Activated naive CD4-positive, alpha-beta T cell treated with anti-CD3 and anti-CD28 coated beads, Interleukin-2, amount 50 U/mL, for 72 hours (primary cell): Measurements from ENCODE around the gene RGS5. TPM values are rescaled to one million over a fixed set of nuclear protein-coding genes. Genes with fewer than 3 reads are reported as not detected.
"Not testable (repeated sequence)": the region's sequence is repeated elsewhere in the genome, so short reads cannot be mapped to it uniquely, and the experiment has no call there.

ENCODE experiments used
- ATAC-seq, 2 donors: fragments of 150-1000 bp; cut with Tn5 transposase; 2 replicates each; pipeline ENCODE4 v1.10.0; 2021; ENCODE audit warnings: mild to moderate bottlenecking in 2 of 2, moderate library complexity in 2 of 2
- DNase-seq, 2 donors: peaks; one replicate each; pipeline ENCODE4 v3.0.0; 2021 to 2022; ENCODE audit warnings: low spot score in 2 of 2
- H3K27ac Mint-ChIP-seq, 2 donors: one replicate each; pipeline ENCODE4 v1.8.0; 2022; ENCODE audit warnings: mild to moderate bottlenecking in 2 of 2, mixed read lengths in 2 of 2
- H3K36me3 Mint-ChIP-seq, 2 donors: one replicate each; pipeline ENCODE4 v1.8.0; 2022; ENCODE audit warnings: mixed read lengths in 2 of 2
- H3K9me3 Mint-ChIP-seq, 2 donors: one replicate each; pipeline ENCODE4 v1.8.0; 2022; ENCODE audit warnings: mixed read lengths in 2 of 2
- total RNA-seq, 2 donors: library from RNA; stranded (reverse); gene quantifications; one replicate each; pipeline ENCODE4 v1.2.3, GENCODE V29; 2022

Gene RGS5, protein sequence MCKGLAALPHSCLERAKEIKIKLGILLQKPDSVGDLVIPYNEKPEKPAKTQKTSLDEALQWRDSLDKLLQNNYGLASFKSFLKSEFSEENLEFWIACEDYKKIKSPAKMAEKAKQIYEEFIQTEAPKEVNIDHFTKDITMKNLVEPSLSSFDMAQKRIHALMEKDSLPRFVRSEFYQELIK
- 1 to 10 TPM; 1.2 to 7.7 TPM for total RNA-seq

DNA sequence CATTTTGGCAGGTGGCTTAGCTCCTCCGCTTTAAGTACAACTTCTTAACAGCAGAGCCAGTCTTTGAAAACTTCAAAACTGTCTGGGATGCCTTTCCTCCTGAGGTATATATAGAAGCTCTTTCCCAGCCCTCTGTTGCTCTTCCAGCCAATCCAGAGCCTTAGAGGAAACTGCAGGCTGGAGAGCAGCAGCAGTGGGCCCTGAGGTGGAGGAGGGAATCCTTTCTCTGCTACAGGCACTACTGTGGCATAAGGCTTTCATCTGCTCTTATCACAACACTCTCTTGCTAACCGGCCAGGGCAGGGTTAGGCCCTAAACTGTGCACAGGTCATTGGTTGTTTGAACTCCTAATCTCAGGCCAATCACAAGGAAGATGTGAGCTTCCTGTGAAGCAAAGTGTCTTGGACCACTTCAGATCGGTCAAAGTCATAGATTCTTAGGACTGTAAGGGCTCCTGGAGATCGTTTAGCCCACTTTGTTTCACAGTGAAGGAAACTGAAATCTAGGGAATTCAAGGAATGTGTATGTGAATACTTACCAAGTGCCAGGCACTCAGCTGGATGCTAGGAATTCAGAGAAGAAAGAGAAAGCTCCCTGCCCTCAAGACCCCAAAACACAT lies at the start of gene RGS5:
TSS of gene RGS5 (minus strand) at position 84 of the 619 bp plus-strand sequence. CDS start at position 3, 81 bp downstream.
- ATAC-seq (no peak), DNase-seq (no peak)
- H3K9me3 Mint-ChIP-seq, result no peaks in the 10 kb centered on the region
- no peaks in the 10 kb centered on the region for H3K36me3 Mint-ChIP-seq
- no peak within 1 kb of the TSS for H3K27ac Mint-ChIP-seq

DNA sequence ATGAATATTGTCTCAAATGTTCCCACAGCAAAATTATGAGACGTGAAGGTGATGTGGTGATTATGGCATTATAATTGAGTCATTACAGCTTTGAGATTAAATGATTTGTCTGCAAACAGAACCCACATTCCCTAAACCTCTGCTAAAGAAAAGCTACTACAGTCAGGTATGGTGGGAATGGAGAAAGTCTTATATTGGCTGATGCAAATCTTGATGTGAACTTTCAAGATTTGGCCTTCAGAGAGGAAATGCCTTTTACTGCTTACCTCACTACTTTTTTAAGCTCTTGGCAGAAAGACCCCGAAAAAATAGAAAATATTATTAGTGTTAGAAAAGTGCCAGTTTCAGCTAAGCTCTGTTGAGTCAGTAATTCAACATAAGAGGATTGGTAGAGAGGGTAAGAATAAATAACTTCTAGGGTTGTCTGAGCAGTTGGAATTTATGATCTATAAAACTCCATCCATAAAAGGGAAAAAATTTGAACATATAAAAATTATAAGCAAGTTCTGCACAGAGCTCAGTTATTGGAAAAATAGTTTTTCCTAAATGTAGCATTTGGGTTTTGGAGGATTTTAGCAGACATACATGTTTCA lies 47.8 kb upstream of the RGS5 start:
- DNase-seq, result no peak
- ATAC-seq, result no peak
- H3K9me3 Mint-ChIP-seq, result no peaks in the 10 kb centered on the region
- H3K27ac Mint-ChIP-seq, result no peak overlapping the region
- H3K36me3 Mint-ChIP-seq, result no peaks in the 10 kb centered on the region

DNA sequence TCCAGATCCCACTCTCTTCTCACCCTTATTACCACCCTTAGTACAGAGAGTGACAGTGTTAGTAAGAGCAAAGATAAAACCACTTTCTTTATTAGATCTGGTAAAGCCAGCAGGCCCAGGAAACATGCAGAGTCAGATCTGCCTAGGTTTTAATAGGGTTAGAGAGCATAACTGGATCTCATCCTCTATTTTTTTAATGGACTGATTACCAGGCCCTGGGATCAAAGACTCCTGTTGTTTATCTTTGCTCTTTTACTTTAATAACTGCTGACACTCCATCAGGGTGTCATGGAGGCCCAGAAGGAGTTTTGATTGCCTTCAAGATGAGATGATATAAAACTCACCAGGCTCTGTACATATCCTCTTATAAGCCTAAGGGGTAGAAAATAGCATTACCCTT lies 45.3 kb upstream of the RGS5 start:
- DNase-seq (no peak), ATAC-seq (no peak)
- no peaks in the 10 kb centered on the region for H3K9me3 Mint-ChIP-seq
- peaks cover 0 to 1% of the 10 kb centered on the region in 2 donors for H3K36me3 Mint-ChIP-seq
- H3K27ac Mint-ChIP-seq, result no peak overlapping the region

DNA sequence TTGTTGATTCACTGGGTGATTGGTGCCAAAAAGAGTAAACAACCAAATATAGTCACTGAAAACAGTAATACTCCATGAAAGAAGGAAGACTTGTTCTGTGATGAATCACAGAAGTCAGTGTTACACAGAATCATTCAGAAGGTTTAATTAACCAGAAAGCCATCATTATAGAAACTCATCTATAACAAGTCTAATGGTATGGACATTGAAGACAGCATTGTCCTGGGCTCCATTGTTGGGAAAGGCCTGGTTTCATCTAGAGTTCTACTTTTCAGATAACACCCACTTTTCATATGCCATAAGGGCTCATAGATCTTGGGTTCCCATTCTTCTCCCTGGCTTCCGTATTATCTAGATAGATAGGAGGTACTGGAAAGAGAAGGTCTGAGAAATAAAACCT lies 41.9 kb upstream of the RGS5 start:
- not testable (repeated sequence) for H3K27ac Mint-ChIP-seq, H3K9me3 Mint-ChIP-seq, H3K36me3 Mint-ChIP-seq, DNase-seq, ATAC-seq

DNA sequence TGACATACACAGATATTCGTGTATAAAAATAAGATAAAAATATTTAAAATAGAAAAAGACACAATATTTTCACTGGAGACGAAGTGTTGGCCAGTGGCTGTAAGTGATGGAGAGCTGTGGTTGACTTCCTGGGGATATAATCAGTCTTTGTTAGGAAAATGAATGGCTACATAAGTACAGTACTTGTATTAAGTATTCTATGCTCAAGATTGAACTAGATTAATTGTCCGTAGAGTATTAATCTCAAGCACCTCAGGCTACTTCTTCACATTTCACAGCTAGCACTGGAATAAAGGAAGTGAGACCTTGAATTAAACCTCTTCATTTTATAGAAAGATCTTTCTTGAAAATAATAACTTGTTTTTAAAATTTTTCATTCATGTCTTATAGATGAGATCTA lies 39.0 kb upstream of the RGS5 start:
- H3K36me3 Mint-ChIP-seq, result peaks cover 0 to 12% of the 10 kb centered on the region in 2 donors

DNA sequence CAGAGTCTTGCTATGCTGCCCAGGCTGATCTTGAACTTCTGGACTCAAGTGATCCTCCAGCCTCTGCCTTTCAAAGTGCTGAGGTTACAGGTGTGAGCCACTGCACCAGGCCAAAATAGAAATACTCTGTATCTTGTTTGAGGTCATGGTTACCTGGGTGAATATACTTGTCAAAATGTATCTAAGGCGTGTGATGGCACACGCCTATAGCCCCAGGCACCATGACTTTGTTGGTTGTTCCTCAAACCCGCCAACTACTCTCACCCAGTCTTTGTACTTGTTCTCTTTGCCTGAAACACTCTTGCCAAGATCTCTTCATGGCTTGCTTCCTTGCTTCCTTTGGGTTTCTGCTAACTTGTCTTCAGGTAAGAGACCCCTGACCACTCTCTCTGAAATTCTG lies 38.0 kb upstream of the RGS5 start:
- Mint-ChIP-seq H3K9me3 (peaks cover 0 to 4% of the 10 kb centered on the region in 2 donors), H3K36me3 (peaks cover 0 to 12% of the 10 kb centered on the region in 2 donors), H3K27ac (no peak overlapping the region)
- ATAC-seq (no peak), DNase-seq (no peak)

More for the DNA sequence above, 39.0 kb upstream of the RGS5 start:
- DNase-seq, result no peak
- ATAC-seq, result no peak
- Mint-ChIP-seq H3K27ac (no peak overlapping the region), H3K9me3 (peaks cover 0 to 4% of the 10 kb centered on the region in 2 donors)

DNA sequence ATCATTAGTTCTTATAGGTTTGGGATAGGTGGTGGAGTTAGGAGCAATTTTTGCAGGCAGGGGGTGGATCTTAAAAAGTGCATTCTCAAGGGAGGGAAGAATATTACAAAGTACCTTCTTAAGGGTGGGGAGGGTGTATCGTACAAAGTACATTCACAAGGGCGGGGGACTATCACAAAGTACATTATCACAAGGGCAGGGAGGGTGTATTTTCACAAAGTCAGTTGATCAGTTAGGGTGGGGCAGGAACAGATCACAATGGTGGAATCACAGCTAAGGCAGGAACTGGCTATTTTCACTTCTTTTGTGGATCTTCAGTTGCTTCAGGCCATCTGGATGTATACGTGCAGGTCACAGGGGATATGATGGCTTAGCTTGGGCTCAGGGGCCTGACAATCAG lies 30.9 kb upstream of the RGS5 start:
- H3K9me3 Mint-ChIP-seq, DNase-seq, ATAC-seq, H3K27ac Mint-ChIP-seq: not testable (repeated sequence)
- peaks cover 4 to 17% of the 10 kb centered on the region in 2 donors for H3K36me3 Mint-ChIP-seq

DNA sequence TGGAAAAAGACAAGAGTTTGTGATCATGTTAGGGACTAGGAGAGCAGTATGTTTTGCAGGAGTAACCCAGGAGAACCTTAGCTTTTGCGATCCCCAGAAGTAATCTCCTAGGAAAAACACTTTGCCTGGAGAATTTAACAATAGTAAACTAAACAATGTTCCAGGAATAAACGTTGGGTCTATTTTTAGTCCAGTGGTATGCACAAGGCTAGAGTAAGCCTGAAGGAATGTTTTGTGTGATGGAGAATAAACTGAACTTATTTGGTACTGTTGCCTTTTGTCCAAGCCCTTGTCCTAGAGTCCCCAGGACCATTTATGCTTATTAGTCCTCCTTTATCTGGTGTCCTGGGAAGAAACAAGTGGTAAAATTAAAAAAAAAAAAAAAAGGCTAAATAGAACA lies 28.7 kb upstream of the RGS5 start:
- ATAC-seq (no peak), DNase-seq (no peak)
- H3K9me3 Mint-ChIP-seq, result peaks cover 4 to 6% of the 10 kb centered on the region in 2 donors
- peaks cover 6 to 11% of the 10 kb centered on the region in 2 donors for H3K36me3 Mint-ChIP-seq
- H3K27ac Mint-ChIP-seq, result no peak overlapping the region

DNA sequence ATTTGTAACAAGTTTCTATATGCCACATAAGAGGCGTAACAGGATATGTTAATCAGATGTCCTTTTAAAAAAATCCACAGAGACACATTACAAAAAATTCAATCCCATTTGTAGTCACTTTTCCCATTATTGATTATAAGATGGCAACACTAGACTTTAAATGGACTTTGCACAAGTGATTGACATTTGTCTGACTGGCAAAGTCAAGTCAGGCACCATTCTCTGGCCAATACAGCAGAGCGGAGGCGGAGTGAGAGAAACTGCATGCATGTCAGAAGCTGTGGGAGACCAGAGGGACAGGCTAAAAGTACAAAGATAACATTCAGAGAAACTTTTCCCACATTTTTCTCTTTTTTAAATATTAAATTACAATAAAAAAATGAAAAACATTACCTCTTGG lies 28.1 kb upstream of the RGS5 start:
- Mint-ChIP-seq H3K27ac (no peak overlapping the region), H3K36me3 (peaks cover 6 to 11% of the 10 kb centered on the region in 2 donors), H3K9me3 (peaks cover 4 to 6% of the 10 kb centered on the region in 2 donors)
- no peak for DNase-seq
- no peak for ATAC-seq

DNA sequence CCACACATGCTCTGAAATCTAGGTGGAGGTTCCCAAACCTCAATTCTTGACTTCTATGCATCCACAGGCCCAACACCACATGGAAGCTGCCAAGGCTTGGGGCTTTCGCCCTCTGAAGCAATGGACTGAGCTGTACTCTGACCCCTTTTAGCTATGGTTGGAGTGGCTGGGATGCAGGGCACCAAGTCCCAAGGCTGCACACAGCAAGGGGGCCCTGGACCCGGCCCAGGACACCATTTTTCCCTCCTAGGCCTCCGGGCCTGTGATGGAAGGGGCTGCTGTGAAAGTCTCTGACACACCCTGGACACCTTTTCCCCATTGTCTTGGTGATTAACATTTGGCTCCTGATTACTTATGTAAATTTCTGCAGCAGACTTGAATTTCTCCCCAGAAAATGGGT lies 25.6 kb upstream of the RGS5 start:
- ATAC-seq, DNase-seq, H3K9me3 Mint-ChIP-seq, H3K27ac Mint-ChIP-seq: not testable (repeated sequence)
- H3K36me3 Mint-ChIP-seq, result peaks cover 6 to 11% of the 10 kb centered on the region in 2 donors

DNA sequence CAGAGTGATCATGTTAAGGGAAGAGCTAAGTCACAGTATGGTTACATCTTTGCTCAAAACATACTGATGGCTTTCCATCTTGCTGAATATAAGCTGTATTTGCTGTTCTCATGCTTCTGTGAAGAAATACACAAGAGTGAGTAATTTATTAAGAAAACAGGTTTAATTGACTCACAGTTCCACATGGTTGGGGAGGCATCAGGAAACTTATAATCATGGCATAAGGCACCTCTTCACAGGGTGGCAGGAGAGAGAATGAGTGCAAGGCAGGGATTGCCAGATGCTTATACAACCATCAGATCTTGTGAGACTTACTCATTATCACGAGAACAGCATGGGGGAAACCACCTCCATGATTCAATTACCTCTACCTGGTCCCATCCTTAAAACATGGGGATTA lies 24.4 kb upstream of the RGS5 start:
- DNase-seq, result no peak
- Mint-ChIP-seq H3K27ac (no peak overlapping the region), H3K9me3 (peaks cover 4 to 6% of the 10 kb centered on the region in 2 donors), H3K36me3 (peaks cover 6 to 11% of the 10 kb centered on the region in 2 donors)
- ATAC-seq, result no peak

DNA sequence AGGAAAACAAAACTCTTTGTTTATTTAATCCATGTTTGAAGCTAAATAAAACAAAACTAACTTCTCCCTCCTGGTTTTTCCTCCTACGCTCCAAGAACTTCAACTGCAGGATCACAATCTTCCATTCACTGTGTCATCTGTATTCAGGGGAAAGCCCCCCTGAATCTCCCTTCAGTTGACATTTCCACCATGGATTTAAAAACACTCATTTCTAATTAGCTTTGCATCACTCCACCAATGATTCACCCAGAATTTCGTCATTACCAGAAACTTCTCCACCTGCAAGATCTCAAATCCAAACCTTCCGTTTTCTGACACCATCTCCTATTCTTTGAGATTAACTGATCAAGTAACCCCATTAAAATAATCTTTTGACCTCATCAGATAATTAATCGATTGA lies 10.9 kb upstream of the RGS5 start:
- ATAC-seq (no peak), DNase-seq (no peak)
- peaks cover 0 to 4% of the 10 kb centered on the region in 2 donors for H3K9me3 Mint-ChIP-seq
- no peak overlapping the region for H3K27ac Mint-ChIP-seq
- no peaks in the 10 kb centered on the region for H3K36me3 Mint-ChIP-seq

DNA sequence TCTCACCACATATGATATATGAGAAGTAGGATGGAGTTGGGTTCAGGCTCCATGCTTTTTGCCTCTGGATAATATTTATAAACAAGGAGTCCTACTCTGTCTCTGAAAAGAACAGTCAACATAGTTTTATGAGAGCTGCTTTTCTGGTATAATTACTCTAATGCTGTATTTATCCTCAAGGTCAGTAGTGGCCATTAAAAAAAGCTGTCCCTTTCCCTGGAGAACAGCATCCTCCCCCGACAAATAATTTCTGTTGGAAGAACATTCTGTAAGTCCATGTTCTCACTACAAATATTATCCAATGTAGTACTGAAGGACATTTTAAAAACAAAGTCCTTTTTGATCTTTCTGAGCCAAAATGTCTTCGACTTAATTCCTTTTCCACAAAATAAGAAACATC lies 9.0 kb upstream of the RGS5 start:
- H3K36me3 Mint-ChIP-seq, result no peaks in the 10 kb centered on the region
- ATAC-seq, result no peak
- H3K9me3 Mint-ChIP-seq, result peaks cover 0 to 4% of the 10 kb centered on the region in 2 donors
- DNase-seq, result no peak
- no peak overlapping the region for H3K27ac Mint-ChIP-seq

DNA sequence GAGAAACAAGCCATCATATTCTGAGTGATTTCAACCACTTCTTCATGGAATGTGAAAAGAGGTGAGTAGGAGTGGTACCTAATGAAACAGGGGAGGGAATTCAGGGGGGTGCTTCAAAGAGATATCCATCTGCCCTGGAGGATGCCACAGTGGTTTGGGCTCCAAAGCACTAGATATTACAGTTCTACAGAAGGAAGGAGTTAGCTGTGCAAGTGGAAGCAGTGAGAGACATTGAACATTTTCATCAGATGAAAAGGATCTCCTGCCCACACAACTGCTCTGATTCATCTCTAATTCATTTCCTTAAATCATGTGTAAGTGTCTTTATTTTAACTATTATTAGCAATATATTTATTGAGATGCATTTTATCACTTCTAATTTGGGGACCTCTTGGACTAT lies 2.8 kb upstream of the RGS5 start:
- ATAC-seq, result no peak

DNA sequence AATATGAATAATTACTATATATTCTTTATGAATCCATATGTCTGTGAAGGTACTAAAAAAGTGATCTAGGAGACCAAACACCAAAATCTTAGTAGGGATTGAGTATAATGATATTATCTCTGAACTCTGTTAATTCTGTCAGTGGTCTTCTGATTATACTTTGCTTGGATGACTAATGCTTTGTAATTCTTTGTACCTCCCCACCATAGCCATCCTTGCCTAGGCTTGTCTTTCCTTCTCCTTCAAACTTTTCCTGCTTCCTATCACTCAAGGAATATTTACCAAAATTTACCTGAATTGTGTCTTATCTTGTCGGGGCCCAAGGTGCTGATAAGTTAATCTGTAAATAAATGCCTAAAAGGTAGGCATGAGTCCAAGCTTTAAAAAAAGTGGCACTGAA lies 845 bp upstream of the RGS5 start:
- H3K36me3 Mint-ChIP-seq, result no peaks in the 10 kb centered on the region
- ATAC-seq, result no peak

More for the DNA sequence above, 2.8 kb upstream of the RGS5 start:
- no peak for DNase-seq
- Mint-ChIP-seq H3K36me3 (no peaks in the 10 kb centered on the region), H3K27ac (no peak overlapping the region), H3K9me3 (no peaks in the 10 kb centered on the region)

DNA sequence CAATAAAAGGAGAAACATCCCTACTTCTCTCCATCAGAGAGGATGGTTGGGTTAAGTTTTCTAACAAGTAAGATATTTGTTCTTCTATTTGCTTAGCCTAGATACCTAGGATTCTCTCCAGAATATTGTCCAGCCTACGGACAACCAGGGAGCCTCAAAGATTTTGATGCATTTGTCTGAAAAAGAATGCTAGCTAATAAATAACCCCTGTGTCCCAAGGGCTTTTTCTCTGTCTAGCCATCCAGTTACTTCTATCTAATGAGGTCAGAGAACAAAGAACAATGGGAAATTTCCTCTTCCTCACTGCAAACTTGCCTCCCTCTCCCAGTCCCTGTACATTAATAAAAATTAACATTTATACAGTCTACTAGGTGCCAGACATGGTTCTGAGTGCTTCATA lies 810 bp downstream of the RGS5 start:
- Mint-ChIP-seq H3K36me3 (no peaks in the 10 kb centered on the region), H3K9me3 (no peaks in the 10 kb centered on the region), H3K27ac (no peak overlapping the region)
- no peak for DNase-seq
- ATAC-seq, result no peak

More for the DNA sequence above, 845 bp upstream of the RGS5 start:
- Mint-ChIP-seq H3K27ac (no peak overlapping the region), H3K9me3 (no peaks in the 10 kb centered on the region)
- no peak for DNase-seq

DNA sequence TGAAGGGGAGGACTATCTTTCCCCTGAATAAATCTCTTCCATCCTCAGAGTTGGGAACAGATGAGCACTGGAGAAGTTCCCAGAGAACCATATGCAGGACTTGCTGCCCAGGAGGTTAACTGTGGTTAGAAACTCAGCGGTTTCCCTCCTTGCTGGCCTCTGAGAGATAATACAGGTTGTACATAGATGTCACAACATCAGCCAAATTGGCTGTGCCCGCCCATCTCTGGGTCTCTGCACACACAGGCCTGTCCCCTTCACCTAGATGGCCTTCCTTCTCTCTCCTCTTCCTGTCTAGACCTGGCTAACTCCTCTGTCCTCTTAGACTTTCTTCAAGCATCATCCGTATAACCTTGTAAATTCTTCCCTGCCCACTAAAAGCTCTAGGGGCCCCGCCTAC lies 5.7 kb downstream of the RGS5 start:
- DNase-seq (no peak), ATAC-seq (no peak)
- H3K36me3 Mint-ChIP-seq, result no peaks in the 10 kb centered on the region
- H3K9me3 Mint-ChIP-seq, result no peaks in the 10 kb centered on the region
- no peak overlapping the region for H3K27ac Mint-ChIP-seq

DNA sequence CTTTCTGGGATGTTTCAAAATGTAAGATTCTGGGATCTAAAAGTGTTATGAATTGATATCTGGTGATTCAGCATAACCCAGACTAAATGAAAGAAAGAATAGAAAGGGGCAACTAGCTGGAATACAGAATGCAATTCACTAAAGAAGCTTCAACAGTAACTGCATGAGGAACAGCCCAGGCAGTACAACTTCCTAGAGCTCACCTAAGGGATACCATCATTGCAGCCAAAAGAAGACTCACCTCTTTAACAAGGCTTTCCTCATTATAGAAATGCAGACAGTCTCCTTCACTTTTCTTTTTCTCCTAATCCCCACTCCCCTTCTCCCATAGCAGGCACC lies 6.3 kb downstream of the RGS5 start:
- Mint-ChIP-seq H3K9me3 (no peaks in the 10 kb centered on the region), H3K36me3 (no peaks in the 10 kb centered on the region), H3K27ac (no peak overlapping the region)
- ATAC-seq, result no peak
- no peak for DNase-seq
